Mucosa of descending colon (tissue), 3 donors: Measurements from ENCODE around the gene LRRC34. TPM values are rescaled to one million over a fixed set of nuclear protein-coding genes. Genes with fewer than 3 reads are reported as not detected.

ENCODE experiments used
- ATAC-seq: fragments of 200-7000 bp; cut with Tn5 transposase; one replicate; pipeline ENCODE4 v1.9.1; 2020; ENCODE audit warnings: mild to moderate bottlenecking, moderate library complexity
- DNase-seq, 3 donors: peaks; one replicate each; pipeline ENCODE4 v3.0.0-alpha.2; 2020
- H3K36me3 ChIP-seq: fragments of 200-600 bp; one replicate; pipeline ENCODE4 v1.8.0; 2021; ENCODE audit warnings: low read depth, mild to moderate bottlenecking
- H3K4me1 ChIP-seq: fragments of 200-600 bp; one replicate; pipeline ENCODE4 v1.8.0; 2021; ENCODE audit warnings: low read depth, mild to moderate bottlenecking
- H3K4me3 ChIP-seq: fragments of 200-600 bp; one replicate; pipeline ENCODE4 v1.8.0; 2021; ENCODE audit warnings: mild to moderate bottlenecking
- H3K9me3 ChIP-seq: fragments of 200-600 bp; one replicate; pipeline ENCODE4 v1.8.0; 2021; ENCODE audit warnings: mild to moderate bottlenecking
- intact Hi-C, 2 donors: fragments of 100-400 bp; cut with DNase I in 1 of 2; cut with micrococcal nuclease in 1 of 2; formaldehyde crosslinking; loops; one replicate each; pipeline versions ENCODE4 v1.11.0 to v1.11.1; 2022; cut with DNase I, micrococcal nuclease
- total RNA-seq, 3 donors: library from RNA; stranded (reverse); fragmentation: NEBNext Ultra II Directional in 2 of 3; extraction: Animal tissue kit (Norgen Biotek cat#: 25700) in 2 of 3; gene quantifications; one replicate each; pipeline versions ENCODE4 v1.2.1 to v1.2.4, GENCODE V29; 2021 to 2023
- TF ChIP-seq, protein P1 (sequence below): fragments of 200-600 bp; IDR thresholded peaks from one replicate; pipeline ENCODE4 v1.8.0; 2022; ENCODE audit warnings: antibody characterized with exemption, mild to moderate bottlenecking
- donor health status: DM: no; HTN: no; CAD: no; lungs with moderate emphysema.
- donor health status: DM: no; HTN: no; CAD: no.
- donor health status: DM: no; HTN: yes; CAD: no.

The LRRC34 gene
- total RNA-seq, 3 donors from 2014 or later: 0.49 to 1.6 (median 0.67) TPM

DNA sequence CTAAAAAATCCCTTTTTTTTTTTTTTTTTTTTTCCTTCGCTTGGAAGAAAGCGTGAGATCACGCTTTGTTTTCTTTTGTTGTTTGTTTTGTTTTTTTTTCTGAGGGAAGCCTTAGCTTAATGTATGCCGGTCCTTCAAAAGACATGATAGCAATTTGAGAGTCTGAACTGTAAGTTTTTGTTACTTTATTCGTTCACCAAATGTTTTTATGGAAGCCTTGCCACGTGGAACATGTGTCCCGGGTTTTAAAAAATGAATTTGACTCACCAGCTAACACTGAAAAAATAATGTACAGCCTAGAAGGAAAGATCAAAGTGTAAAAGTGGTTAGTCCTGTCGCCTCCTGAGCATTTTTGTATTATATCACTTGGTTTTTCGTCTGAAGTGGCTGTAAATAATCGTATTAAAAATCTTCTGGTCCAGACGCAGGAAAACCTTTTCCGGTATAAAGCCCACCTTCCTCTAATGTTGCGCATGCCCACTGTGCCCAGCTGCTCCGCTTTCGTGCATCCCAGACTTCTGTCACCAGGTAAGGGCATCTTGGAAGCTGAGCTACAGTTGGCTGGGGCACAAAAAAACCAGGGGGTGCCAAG, 40.3 kb downstream of the LRRC34 start:
- intact Hi-C loops: no loop called here

DNA sequence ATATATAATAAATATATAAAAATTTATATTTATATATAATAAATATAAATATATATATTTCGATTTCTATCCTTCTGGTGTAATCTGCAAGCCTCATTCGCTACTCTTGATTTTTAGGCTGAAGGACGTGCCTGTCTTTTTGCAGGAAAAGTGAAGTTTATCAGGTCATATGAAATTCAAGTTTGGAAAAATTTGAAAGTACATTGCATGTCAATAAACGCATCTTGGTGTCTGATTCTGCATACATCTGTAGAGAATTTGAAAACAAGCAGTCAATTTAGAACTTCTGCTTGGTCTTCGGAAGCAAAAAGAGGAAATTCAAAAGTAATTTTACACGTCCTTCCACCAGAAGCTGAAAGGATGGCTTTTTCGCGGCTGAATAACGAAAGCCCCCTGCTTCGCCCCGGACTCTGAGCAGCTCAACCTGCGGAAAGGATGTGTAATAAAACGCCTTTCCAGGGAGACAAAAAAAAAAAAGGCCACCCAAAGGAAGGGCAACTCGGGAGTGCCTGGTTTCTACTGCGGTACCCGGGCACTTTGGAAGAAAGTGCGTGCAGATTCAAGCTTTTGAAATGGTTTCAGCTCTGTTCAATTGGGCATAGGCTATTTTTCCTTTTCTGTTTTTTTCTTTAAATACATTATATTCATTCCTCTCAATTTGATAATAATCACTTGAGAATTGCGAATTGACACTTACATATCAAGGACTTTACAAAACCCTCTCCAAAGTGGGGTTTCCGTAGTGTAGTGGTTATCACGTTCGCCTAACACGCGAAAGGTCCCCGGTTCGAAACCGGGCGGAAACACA, 41.0 kb downstream of the LRRC34 start:
- peak overlapping the region; percentile 90 for H3K4me3 ChIP-seq
- intact Hi-C loops: no loop called here
- peaks cover 15% of the 10 kb centered on the region for H3K4me1 ChIP-seq
- TF ChIP-seq, protein P1, sequence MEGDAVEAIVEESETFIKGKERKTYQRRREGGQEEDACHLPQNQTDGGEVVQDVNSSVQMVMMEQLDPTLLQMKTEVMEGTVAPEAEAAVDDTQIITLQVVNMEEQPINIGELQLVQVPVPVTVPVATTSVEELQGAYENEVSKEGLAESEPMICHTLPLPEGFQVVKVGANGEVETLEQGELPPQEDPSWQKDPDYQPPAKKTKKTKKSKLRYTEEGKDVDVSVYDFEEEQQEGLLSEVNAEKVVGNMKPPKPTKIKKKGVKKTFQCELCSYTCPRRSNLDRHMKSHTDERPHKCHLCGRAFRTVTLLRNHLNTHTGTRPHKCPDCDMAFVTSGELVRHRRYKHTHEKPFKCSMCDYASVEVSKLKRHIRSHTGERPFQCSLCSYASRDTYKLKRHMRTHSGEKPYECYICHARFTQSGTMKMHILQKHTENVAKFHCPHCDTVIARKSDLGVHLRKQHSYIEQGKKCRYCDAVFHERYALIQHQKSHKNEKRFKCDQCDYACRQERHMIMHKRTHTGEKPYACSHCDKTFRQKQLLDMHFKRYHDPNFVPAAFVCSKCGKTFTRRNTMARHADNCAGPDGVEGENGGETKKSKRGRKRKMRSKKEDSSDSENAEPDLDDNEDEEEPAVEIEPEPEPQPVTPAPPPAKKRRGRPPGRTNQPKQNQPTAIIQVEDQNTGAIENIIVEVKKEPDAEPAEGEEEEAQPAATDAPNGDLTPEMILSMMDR: no peak
- peak; percentile 7 for ATAC-seq
- DNase-seq: peak in 2 of 3 donors; percentile 61 to 79
- H3K36me3 ChIP-seq: no peaks in the 10 kb centered on the region
- H3K9me3 ChIP-seq: no peaks in the 10 kb centered on the region

More for the DNA sequence above, 40.3 kb downstream of the LRRC34 start:
- Histone ChIP-seq H3K4me3 (peak overlapping the region; percentile 90), H3K4me1 (peaks cover 20% of the 10 kb centered on the region), H3K9me3 (no peaks in the 10 kb centered on the region), H3K36me3 (no peaks in the 10 kb centered on the region)
- TF ChIP-seq, protein P1: no peak
- ATAC-seq: peak; percentile 54
- DNase-seq: peak in 2 of 3 donors; percentile 76 to 85

DNA sequence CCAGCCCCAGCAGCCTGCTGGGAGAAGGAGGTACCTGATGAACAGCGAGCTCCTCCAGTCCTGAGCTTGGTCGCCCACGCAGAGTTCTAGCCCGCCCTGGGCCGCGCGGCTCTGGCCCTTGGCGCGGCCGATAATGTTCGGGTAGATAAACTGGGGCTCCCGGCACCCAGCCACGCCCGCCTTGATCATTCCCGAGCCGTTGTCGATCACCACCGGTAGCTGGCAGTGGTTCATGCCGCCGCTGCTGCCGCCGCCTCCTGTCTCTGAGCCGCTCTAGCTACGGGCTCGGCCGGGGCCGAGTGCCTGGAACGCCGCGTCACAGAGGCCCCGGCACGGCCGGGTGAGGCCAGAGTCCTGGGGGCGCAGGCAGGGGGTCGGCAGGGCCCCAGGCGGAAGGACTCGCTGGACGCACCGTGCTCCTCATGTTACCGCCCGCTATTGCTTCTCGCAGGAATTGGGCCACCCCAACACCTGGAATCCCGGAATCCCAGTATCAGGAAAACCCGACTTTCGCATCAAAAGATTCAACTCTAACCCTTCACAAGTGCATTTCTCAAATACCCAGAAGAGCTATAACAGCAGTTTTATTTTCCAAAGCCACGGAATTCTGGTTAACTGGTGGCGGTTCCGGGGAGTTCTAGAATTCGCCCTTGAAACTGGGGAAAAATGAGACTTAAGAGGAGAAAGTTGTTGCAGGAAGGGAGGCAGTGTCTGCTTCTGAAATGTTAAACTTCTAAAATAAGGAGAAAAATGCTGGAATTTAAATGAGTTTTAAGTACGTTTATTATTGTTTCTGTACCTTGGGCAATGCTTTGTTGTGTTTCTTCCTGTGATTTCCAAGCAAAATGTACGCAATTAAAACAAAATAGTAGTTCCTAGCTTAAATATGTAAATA, 43.2 kb downstream of the LRRC34 start, which contains the start of gene ACTRT3:
ACTRT3 (minus strand) TSS at position 275 of the 895 bp plus-strand sequence; CDS start at position 234, 41 bp downstream.
- intact Hi-C loops: no loop called here
- Histone ChIP-seq H3K4me1 (peaks cover 8% of the 10 kb centered on the region), H3K36me3 (no peaks in the 10 kb centered on the region), H3K4me3 (peak within 1 kb of the TSS; percentile 31), H3K9me3 (no peaks in the 10 kb centered on the region)
- DNase-seq (peak; percentile 80 to 86 (median 84)), ATAC-seq (peak; percentile 33)
- TF ChIP-seq, protein P1: no peak

DNA sequence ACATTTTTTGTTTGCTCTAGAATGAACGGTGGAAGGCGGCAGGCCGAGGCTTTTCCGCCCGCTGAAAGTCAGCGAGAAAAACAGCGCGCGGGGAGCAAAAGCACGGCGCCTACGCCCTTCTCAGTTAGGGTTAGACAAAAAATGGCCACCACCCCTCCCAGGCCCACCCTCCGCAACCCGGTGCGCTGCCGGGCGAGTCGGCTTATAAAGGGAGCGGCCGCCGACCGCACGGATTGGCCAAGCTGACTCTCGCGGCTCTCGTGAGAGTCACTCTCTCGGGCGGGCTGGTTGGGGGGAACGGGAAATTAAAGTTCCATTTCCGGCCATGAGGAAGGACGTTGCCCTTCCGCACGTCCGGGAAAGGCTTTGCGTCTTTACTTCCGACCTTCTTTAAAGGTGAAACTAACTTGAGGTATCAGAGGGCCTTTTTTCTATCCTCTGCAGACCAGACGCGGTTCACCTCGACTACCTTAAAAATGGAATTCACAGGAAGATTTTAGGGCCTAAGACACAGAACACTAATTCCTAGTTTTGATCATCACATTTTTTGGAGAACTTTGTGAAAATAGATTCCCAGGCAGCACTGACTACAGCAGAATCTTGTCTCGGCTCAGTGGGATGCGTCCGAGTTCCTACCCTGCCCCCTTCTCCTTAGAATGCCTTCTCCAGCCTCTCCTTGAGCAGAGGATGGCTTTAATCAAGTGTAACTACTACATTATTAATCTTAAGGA, 47.7 kb downstream of the LRRC34 start, which contains the start of gene TERC:
TERC (minus strand) TSS at position 179 of the 731 bp plus-strand sequence.
- DNase-seq (peak; percentile 93 to 96 (median 95)), ATAC-seq (peak; percentile 93)
- TF ChIP-seq, protein P1: no peak
- H3K4me1 ChIP-seq: peaks cover 6% of the 10 kb centered on the region
- H3K36me3 ChIP-seq: no peaks in the 10 kb centered on the region
- no peaks in the 10 kb centered on the region for H3K9me3 ChIP-seq
- peak within 1 kb of the TSS; percentile 75 for H3K4me3 ChIP-seq
- intact Hi-C loops: no loop called here
